Activated CD8-positive, alpha-beta memory T cell treated with anti-CD3 and anti-CD28 coated beads, Interleukin-2, amount 50 U/mL, for 1 hour (primary cell): ENCODE measurements around the gene TOM1L1.

ENCODE experiments used
- DNase-seq: peaks from one replicate; pipeline ENCODE4 v3.0.0-alpha.2; 2020; ENCODE audit errors: extremely low read depth

Gene TOM1L1

GRCh38 chr17:54947396-54947795 lies 46.7 kb downstream of the TOM1L1 start:
- no peak for DNase-seq

DNA sequence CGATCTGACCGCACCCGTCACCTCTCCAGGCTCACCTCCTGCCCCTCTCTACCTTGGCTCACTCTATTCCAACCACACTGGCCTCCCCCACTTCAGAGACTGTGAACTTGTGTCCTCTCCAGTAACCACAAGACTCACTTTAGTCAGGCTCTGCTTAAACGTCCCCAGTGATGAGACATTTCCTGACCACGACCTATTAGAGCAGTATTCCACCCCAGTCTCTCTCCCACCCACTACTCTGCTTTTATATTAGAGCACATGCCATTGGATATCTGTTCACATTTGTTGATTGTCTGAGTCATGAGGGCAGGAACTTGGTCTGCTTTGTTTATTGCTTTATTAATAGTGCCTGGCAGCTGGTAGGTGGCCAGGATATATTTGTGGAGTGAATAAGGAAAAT lies 47.7 kb downstream of the TOM1L1 start:
- no peak for DNase-seq

DNA sequence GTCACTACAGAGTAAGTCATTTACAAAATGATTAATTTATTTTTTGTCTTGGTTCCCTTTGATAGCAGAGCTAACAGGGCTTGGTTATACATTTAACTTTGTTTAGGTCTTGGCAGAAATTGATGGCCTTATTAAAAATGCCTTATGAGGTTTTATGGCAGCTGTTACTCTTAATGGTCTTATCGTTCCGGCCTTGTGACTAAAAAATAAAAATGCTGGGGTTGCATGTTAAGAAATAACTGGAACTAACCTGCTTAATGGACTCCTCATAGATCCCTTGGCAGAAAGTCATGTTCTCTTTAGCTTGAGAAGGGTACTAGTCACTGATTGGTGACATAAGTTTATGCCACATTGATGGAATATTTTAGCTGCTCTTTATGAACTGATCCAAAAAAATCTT lies 49.5 kb downstream of the TOM1L1 start:
- no peak for DNase-seq

DNA sequence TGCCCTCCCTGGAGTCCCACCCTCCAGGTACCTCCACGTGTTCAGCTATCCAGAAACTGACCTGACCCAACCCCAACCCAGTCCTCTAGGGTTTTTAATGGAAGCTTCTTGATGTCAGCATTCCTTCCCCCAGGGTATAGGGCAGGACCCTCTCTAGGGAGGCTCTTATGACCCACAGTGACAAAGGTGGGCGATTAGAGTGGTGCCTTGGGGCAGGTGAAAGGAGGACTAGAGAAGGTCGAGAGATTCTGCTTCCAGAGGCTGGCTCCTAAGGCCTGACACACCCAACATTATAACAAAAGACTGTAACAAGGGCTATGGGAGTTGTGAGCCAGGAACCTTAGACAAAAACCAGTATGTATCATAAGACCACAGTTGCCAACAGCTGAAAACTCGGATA lies 50.6 kb downstream of the TOM1L1 start:
- no peak for DNase-seq

DNA sequence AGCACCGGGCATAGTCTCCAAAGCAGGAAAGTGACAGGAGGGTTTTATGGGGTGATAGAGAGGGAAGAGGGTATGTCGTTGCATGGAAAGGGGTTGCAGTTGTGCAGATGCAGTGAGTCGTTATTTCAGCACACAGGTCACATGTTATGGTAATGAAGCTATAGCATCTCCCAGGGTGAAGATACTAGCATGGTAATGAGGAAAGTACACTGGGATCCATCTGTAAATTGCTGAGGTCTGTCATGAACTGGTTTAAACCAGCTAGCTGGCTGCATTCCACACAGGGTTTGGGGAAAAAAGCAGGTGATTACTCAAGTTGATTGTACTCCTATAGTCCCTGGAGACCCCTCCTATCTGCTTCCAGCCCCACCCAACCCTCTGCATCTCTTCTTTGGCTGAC lies 56.1 kb downstream of the TOM1L1 start:
- no peak for DNase-seq

- DNase-seq = no peak
Observed at GRCh38 chr17:54967621-54968261, 67.1 kb downstream of the TOM1L1 start.

GRCh38 chr17:54968262-54968987 lies 67.8 kb downstream of the TOM1L1 start, which contains the start of the genes COX11 and STXBP4:
Gene COX11, minus strand, starts transcription at chr17:54968654. Its CDS starts 8 bp downstream, at chr17:54968646.
Gene STXBP4, plus strand, starts transcription at chr17:54968765. Its CDS starts 17,455 bp downstream, at chr17:54986220.
- DNase-seq = peak; percentile 76

DNA sequence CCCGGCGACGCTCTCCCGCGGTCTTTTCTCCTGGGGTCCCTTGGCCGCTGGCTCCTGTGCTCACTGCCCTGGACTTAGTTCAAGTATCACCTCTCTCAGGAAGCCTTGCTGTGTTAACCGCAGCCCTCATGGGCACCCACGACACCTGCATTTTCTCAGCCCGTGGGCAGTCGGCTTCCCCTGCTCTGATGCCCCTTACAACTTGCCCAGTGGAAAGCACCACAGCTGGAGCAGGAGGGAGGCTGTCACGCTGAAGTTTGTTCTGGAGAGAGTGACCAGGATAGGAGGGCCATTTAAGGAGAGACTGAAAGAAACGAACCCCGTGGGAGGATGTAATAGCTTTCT lies 68.3 kb downstream of the TOM1L1 start:
- peak; percentile 1 for DNase-seq

- DNase-seq = no peak
Observed at GRCh38 chr17:54969658-54970572, 69.3 kb downstream of the TOM1L1 start.

GRCh38 chr17:54971147-54971546 lies 70.5 kb downstream of the TOM1L1 start:
- DNase-seq = no peak

DNA sequence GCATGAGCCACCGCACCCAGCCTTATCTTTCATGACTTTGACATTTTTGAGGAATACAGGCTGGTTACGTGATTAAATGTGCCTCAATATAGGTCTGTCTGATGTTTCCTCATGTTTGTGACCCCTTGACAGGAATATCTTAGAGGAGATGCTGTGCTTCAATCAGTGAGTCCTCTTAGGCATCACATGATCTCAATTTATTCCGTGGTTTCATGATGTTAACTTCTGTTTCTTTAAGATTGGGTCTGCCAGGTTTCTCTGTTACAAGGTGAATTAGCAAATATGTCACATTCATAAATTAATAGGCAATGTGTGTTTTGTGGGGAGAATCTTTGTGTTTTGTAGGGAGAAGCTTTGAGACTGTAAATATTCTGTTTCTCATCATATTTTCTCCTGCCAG lies 71.2 kb downstream of the TOM1L1 start:
- no peak for DNase-seq

DNA sequence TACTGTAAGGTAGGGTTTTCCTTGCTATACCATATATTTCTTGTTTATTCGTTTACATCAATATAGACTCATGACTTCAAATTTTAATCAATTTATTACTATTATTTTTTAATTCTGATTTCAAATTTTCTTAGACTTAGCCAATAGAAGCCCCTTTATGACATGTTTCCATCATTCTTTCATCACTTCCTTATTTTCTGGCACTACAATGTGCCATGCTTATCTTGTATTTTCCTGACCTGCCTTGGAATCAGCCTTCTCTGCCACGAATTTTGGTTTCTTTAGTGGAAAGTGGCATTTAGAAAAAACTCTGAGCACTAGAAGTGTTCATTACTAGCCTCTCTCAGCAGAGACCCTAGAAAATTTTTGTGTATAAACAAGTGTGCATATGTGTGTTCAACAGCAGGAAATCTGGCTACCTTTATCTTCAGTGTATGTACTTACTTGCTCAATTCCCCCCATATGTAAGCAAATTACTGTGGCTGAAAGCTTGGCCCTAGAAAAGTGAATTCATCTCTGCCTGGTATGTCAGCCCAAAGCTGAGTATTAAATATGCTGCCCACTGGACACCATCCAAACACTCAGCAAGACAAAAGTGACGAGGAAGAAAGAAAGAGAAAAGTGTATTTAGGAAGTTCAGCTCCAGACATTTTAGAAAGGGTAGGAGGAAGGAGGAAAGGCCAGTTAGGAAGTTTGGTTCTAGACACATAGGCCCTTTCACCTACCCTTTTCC lies 71.9 kb downstream of the TOM1L1 start:
- no peak for DNase-seq

DNA sequence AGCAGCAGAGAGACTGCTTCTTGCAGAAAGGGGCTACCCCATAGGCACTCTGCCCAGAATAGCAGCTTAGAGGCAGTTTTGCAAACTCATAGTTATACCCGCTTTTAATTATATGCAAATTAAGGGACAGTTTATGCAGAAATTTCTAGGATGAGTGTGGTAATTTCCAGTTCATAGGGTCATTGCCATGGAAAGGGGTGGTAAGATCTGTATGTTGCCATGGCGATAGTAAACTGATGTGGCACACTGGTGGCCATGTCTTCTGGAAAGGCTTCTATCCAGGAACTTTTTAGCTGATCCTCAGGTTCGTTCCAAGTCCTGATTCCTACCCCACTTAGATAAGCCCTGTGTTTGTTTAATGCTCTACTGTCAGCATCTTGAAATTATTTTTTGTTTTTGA lies 74.1 kb downstream of the TOM1L1 start:
- no peak for DNase-seq

- DNase-seq = no peak
Observed at GRCh38 chr17:54976316-54976715, 75.7 kb downstream of the TOM1L1 start.

DNA sequence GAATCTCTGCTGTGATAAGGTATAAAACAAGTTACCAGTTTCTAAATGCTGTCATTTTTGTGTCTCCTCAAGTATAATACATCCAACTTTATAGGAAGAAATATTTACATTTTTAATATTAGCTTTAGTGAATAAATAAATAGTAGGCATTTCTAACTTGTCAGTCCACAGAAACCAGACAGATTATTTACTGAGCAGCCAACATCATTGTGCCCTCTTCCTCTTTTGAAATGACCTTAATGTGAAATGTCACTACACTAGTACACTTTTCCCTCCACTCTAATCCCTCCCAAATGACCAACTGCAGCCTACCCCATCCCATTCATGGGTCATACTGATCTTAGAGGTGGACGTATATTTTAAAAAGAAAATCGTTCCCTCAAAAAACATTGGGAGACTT lies 77.1 kb downstream of the TOM1L1 start:
- DNase-seq = no peak

- DNase-seq = no peak
Observed at GRCh38 chr17:54979657-54980056, 79.0 kb downstream of the TOM1L1 start.

DNA sequence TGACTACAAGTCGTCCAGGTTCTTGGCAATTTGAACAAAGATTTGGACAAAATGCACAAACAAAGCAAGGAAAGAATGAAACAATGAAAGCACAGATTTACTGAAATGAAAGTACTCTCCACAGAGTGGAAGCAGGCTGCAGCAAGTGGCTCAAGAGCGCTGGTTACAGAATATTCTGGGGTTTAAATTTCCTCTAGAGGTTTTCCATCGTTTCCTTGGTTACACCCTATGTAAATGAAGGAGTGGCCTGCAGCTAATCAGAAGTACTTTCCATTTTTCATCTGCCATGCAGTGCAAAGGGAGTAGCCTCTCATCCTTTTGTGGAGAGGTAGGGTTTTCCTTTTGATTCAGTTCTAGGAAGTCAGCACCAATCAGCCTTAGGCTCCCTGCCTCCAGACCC lies 79.7 kb downstream of the TOM1L1 start:
- DNase-seq = no peak

DNA sequence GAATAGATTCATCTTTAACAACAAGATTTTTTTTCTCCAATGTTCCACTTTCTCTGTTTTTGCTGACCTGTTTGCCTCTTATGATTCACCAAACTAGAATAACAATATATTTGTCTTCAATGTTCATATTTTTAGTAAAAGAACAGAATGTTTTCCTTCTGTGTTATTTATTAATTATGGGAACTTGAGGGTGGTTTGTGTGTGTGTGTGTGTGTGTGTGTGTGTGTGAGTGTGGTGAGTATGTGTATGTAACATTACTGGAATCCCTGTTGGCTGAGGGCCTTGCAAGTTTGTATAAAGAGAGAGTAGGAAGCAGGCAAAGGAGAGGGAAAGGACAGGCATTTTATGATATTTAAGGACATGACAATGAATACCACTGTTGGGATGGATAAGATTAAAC lies 81.7 kb downstream of the TOM1L1 start:
- no peak for DNase-seq

DNA sequence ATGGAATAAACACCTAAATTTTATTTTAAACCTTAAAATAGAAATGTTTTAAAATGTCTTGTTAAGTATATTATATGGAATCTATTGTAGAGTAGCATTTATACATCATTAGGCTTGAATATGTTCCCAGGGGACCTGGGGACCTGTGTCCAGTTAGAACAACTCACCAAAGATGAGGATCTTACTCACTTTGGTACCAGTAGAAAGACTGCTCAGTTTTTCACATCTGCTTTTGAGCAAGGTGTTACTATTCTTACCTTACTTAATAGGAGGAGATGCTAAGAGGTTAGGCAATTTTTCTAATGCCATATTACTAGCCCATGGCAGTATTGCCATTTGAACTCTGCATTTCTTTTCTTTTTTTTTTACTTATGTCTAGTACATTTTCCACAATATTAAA lies 82.6 kb downstream of the TOM1L1 start:
- DNase-seq = no peak

- DNase-seq = no peak
Observed at GRCh38 chr17:54985476-54985875, 84.8 kb downstream of the TOM1L1 start.

DNA sequence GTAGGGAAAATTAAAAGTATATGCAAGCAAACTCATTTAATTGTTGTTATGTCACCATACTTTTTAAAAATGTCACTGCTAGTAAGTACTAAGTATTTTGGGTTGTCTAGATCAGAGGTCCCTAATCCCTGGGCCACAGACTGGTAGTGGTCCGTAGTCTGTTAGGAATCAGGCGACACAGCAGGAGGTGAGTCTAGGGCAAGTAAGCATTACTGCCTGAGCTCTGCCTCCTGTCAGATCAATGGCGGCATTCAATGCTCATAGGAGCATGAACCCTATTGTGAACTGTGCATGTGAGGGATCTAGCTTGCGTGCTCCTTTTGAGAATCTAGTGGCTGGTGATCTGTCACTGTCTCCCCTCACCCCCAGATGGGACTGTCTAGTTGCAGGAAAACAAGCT lies 89.5 kb downstream of the TOM1L1 start:
- no peak for DNase-seq

- DNase-seq = no peak
Observed at GRCh38 chr17:54991567-54991966, 90.9 kb downstream of the TOM1L1 start.
